ENCODE data around the gene PSMC3IP. TPM values are rescaled to one million over a fixed set of nuclear protein-coding genes. Genes with fewer than 3 reads are reported as not detected.

PSMC3IP gene
- total RNA-seq, 2 donors from 2014 or later = 2.9 to 11.2 TPM

- peaks cover 18% of the 10 kb centered on the region for H3K4me1 ChIP-seq (replicated peaks)
- H3K9me3 ChIP-seq = no peaks in the 10 kb centered on the region
- peaks cover 0 to 5% of the 10 kb centered on the region in 2 donors for H3K36me3 ChIP-seq
- WGBS = 95% methylated on average over 9 of the region's 9 CpGs
- no peaks in the 10 kb centered on the region for H3K27me3 ChIP-seq (replicated peaks; ENCODE audit: insufficient read depth)
- intact Hi-C loops (cut with DNase I) = no loop called here
- no peak overlapping the region for H3K4me3 ChIP-seq
- no peak for DNase-seq (ENCODE audit: low spot score)
- no peak overlapping the region for H3K27ac ChIP-seq
- TF ChIP-seq POLR2A (IDR thresholded peaks at IDR 0.05) (no peak), CTCF (IDR thresholded peaks at IDR 0.05) (no peak), POLR2AphosphoS5 (IDR thresholded peaks at IDR 0.05) (no peak)
Measured at GRCh38 chr17:42591411-42591810, 13.9 kb upstream of the PSMC3IP start.

- H3K9me3 ChIP-seq = no peaks in the 10 kb centered on the region
- peaks cover 22% of the 10 kb centered on the region for H3K4me1 ChIP-seq (replicated peaks)
- intact Hi-C loops (cut with DNase I) = no loop called here
- no peak overlapping the region for H3K4me3 ChIP-seq
- no peak for TF ChIP-seq POLR2A (IDR thresholded peaks at IDR 0.05)
- TF ChIP-seq POLR2AphosphoS5 (IDR thresholded peaks at IDR 0.05) = no peak
- TF ChIP-seq CTCF (IDR thresholded peaks at IDR 0.05) = no peak
- peaks cover 0 to 5% of the 10 kb centered on the region in 2 donors for H3K36me3 ChIP-seq
- no peak overlapping the region for H3K27ac ChIP-seq
- no peaks in the 10 kb centered on the region for H3K27me3 ChIP-seq (replicated peaks; ENCODE audit: insufficient read depth)
- 86% methylated on average over 2 of the region's 2 CpGs for WGBS
- DNase-seq (ENCODE audit: low spot score) = no peak
Measured at GRCh38 chr17:42590886-42591285, 13.4 kb upstream of the PSMC3IP start.

- Histone ChIP-seq H3K27ac (peak overlapping the region; percentile 67 to 78), H3K4me1 (replicated peaks) (peaks cover 27% of the 10 kb centered on the region), H3K27me3 (replicated peaks; ENCODE audit: insufficient read depth) (no peaks in the 10 kb centered on the region), H3K4me3 (no peak overlapping the region), H3K36me3 (peaks cover 9 to 27% of the 10 kb centered on the region in 2 donors), H3K9me3 (no peaks in the 10 kb centered on the region)
- TF ChIP-seq POLR2AphosphoS5 (IDR thresholded peaks at IDR 0.05) = peak; percentile 88
- no peak for TF ChIP-seq CTCF (IDR thresholded peaks at IDR 0.05)
- intact Hi-C loops (cut with DNase I) = loop anchor here (10.0 kb wide), 1 partner anchor 178 kb away; the partner anchor contains the start of gene RAMP2
- WGBS = 44% methylated on average over 7 of the region's 7 CpGs
- peak; percentile 77 for DNase-seq (ENCODE audit: low spot score)
Measured at GRCh38 chr17:42586514-42587230, 9.1 kb upstream of the PSMC3IP start.

- TF ChIP-seq POLR2A (IDR thresholded peaks at IDR 0.05) = no peak
- TF ChIP-seq CTCF (IDR thresholded peaks at IDR 0.05) = no peak
- TF ChIP-seq POLR2AphosphoS5 (IDR thresholded peaks at IDR 0.05) = no peak
- H3K4me1 ChIP-seq (replicated peaks) = peaks cover 27% of the 10 kb centered on the region
- H3K27me3 ChIP-seq (replicated peaks; ENCODE audit: insufficient read depth) = no peaks in the 10 kb centered on the region
- peak overlapping the region; percentile 67 to 78 for H3K27ac ChIP-seq
- DNase-seq (ENCODE audit: low spot score) = no peak
- H3K4me3 ChIP-seq = no peak overlapping the region
- peaks cover 14 to 32% of the 10 kb centered on the region in 2 donors for H3K36me3 ChIP-seq
- no peaks in the 10 kb centered on the region for H3K9me3 ChIP-seq
- WGBS = 6% methylated on average over 1 of the region's 1 CpG
- intact Hi-C loops (cut with DNase I) = loop anchor here (10.0 kb wide), 1 partner anchor 179 kb away; the partner anchor contains the start of gene RAMP2
Measured at GRCh38 chr17:42585353-42585752, 7.8 kb upstream of the PSMC3IP start.

- intact Hi-C loops (cut with DNase I) = loop anchor here (10.0 kb wide), 1 partner anchor 180 kb away; the partner anchor contains the start of gene RAMP2
Measured at GRCh38 chr17:42584880-42585279, 7.4 kb upstream of the PSMC3IP start.

More at GRCh38 chr17:42584880-42585279, 7.4 kb upstream of the PSMC3IP start:
- 80% methylated on average over 9 of the region's 9 CpGs for WGBS
- peaks cover 27% of the 10 kb centered on the region for H3K4me1 ChIP-seq (replicated peaks)
- TF ChIP-seq CTCF (IDR thresholded peaks at IDR 0.05) (no peak), POLR2AphosphoS5 (IDR thresholded peaks at IDR 0.05) (no peak), POLR2A (IDR thresholded peaks at IDR 0.05) (no peak)
- H3K4me3 ChIP-seq = no peak overlapping the region
- no peak for DNase-seq (ENCODE audit: low spot score)
- H3K9me3 ChIP-seq = no peaks in the 10 kb centered on the region
- H3K36me3 ChIP-seq = peaks cover 14 to 30% of the 10 kb centered on the region in 2 donors
- H3K27ac ChIP-seq = peak overlapping the region in 1 of 2 donors; percentile 78
- H3K27me3 ChIP-seq (replicated peaks; ENCODE audit: insufficient read depth) = no peaks in the 10 kb centered on the region
